Erythroblast (primary cell): ENCODE results near the gene CFAP157.

ENCODE experiments used
- GATA1 ChIP-seq: IDR thresholded peaks from 2 replicates; pipeline ENCODE4 v1.6.1; 2011; ENCODE audit warnings: low read depth, mild to moderate bottlenecking, control low read depth, low read length, moderate library complexity
- POLR2A ChIP-seq: IDR thresholded peaks from 2 replicates; pipeline ENCODE4 v1.6.1; 2011; ENCODE audit warnings: mild to moderate bottlenecking, low read length

- TF ChIP-seq POLR2A (no peak), GATA1 (no peak)
These were observed 6.1 kb downstream of the CFAP157 start for GRCh38 chr9:127712867-127713266.
